DND-41 (cell line): Measurements from ENCODE around the gene LCNL1.

Experiments used
- ATAC-seq: fragments of 200-7000 bp; cut with Tn5 transposase; 3 replicates; pipeline ENCODE4 v1.9.1; 2021; ENCODE audit warnings: low read depth; ENCODE audit not compliant: insufficient read depth
- DNase-seq: peaks from one replicate; pipeline ENCODE4 v3.0.0-alpha.2; 2020
- H2AFZ ChIP-seq: 2 replicates; pipeline ENCODE4 v1.6.0; 2012; ENCODE audit warnings: low read depth, low read length
- H3K27ac ChIP-seq: 2 replicates; pipeline ENCODE4 v1.5.1; 2012; ENCODE audit warnings: low read length, inconsistent platforms
- H3K27me3 ChIP-seq: fragments of 200-600 bp; sonication (generic); 2 replicates; pipeline ENCODE4 v1.6.0; 2012; ENCODE audit warnings: low read length, mild to moderate bottlenecking, inconsistent platforms; ENCODE audit not compliant: insufficient read depth, poor library complexity
- H3K36me3 ChIP-seq: 2 replicates; pipeline ENCODE4 v1.5.1; 2012; ENCODE audit warnings: low read length, inconsistent platforms; ENCODE audit not compliant: insufficient read depth
- H3K4me1 ChIP-seq: 2 replicates; pipeline ENCODE4 v1.5.1; 2012; ENCODE audit warnings: mild to moderate bottlenecking, low read length; ENCODE audit not compliant: insufficient read depth
- H3K4me2 ChIP-seq: 2 replicates; pipeline ENCODE4 v1.6.0; 2012; ENCODE audit warnings: mild to moderate bottlenecking, moderate library complexity, low read length, inconsistent platforms; ENCODE audit not compliant: insufficient read depth
- H3K4me3 ChIP-seq, 2 experiments: fragments of 200-600 bp in 1 of 2; shearing (Covaris generic) in 1 of 2; 2 replicates each; pipeline ENCODE4 v1.5.1; 2012 to 2016; ENCODE audit warnings: inconsistent platforms in 2 of 2, low read length in 2 of 2, mild to moderate bottlenecking in 2 of 2, low read depth in 1 of 2, moderate library complexity in 1 of 2
- H3K79me2 ChIP-seq: 2 replicates; pipeline ENCODE4 v1.6.0; 2012; ENCODE audit warnings: low read length, inconsistent platforms; ENCODE audit not compliant: insufficient read depth
- H3K9ac ChIP-seq: 2 replicates; pipeline ENCODE4 v1.6.0; 2012; ENCODE audit warnings: low read depth, mild to moderate bottlenecking, inconsistent platforms, low read length, moderate library complexity
- H3K9me3 ChIP-seq: 2 replicates; pipeline ENCODE4 v1.5.1; 2012; ENCODE audit warnings: low read length, moderate library complexity, mild to moderate bottlenecking, inconsistent platforms; ENCODE audit not compliant: insufficient read depth, severe bottlenecking
- H4K20me1 ChIP-seq: 2 replicates; pipeline ENCODE4 v1.6.0; 2012; ENCODE audit warnings: low read length; ENCODE audit not compliant: insufficient read depth
- CTCF ChIP-seq: IDR thresholded peaks from 2 replicates; pipeline ENCODE4 v1.5.1; 2012; ENCODE audit warnings: borderline replicate concordance, low read length, moderate library complexity, mild to moderate bottlenecking; ENCODE audit not compliant: poor library complexity, severe bottlenecking; ENCODE audit errors: extremely low read depth
- EZH2 ChIP-seq: IDR thresholded peaks from 3 replicates; pipeline ENCODE4 v1.6.1; 2012; ENCODE audit warnings: borderline replicate concordance, low read depth, mild to moderate bottlenecking, moderate library complexity, low read length, inconsistent platforms; ENCODE audit not compliant: severe bottlenecking

Gene LCNL1

GRCh38 chr9:137020771-137021567 lies 38.2 kb downstream of the LCNL1 start:
- ATAC-seq, result no peak
- Histone ChIP-seq H4K20me1 (no peaks in the 10 kb centered on the region), H3K4me2 (no peak overlapping the region), H3K36me3 (peaks cover 3% of the 10 kb centered on the region), H3K27ac (no peak overlapping the region), H3K4me3 (no peak overlapping the region), H3K27me3 (no peaks in the 10 kb centered on the region), H3K4me1 (no peaks in the 10 kb centered on the region), H3K9ac (no peak overlapping the region), H2AFZ (no peak overlapping the region), H3K9me3 (no peaks in the 10 kb centered on the region), H3K79me2 (no peaks in the 10 kb centered on the region)
- TF ChIP-seq CTCF, result no peak
- TF ChIP-seq EZH2, result no peak
- no peak for DNase-seq

DNA sequence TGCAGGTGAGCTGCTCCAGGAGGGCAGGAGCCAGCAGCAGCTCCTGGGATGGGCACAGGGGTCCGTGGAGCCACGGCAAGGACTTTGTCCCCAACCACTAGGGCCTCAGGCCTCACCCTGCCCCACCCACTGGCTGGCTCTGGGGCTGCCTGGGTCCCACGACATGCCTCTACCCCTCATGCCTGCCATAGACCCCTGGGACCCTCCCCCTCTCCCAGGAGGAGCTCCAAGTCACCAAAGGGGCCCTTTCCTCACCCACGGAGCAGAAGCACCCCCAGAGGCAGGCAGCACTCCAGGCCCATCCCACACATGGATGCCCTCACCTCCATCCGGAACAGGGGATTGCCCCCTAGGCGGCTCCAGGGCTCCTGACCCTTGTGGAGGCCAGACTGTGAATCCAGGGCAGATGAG lies 38.8 kb downstream of the LCNL1 start:
- no peak overlapping the region for H3K4me2 ChIP-seq
- DNase-seq, result no peak
- no peak overlapping the region for H2AFZ ChIP-seq
- no peaks in the 10 kb centered on the region for H3K79me2 ChIP-seq
- no peak overlapping the region for H3K9ac ChIP-seq
- peaks cover 3% of the 10 kb centered on the region for H3K4me1 ChIP-seq
- H4K20me1 ChIP-seq, result no peaks in the 10 kb centered on the region
- H3K4me3 ChIP-seq, result no peak overlapping the region
- peaks cover 3% of the 10 kb centered on the region; the same call in 1 of the 2 replicates for H3K36me3 ChIP-seq
- H3K27ac ChIP-seq, result no peak overlapping the region
- TF ChIP-seq CTCF, result no peak
- no peaks in the 10 kb centered on the region for H3K27me3 ChIP-seq
- no peaks in the 10 kb centered on the region for H3K9me3 ChIP-seq
- ATAC-seq, result peak; percentile 18; the same call in 1 of the 3 replicates

- Histone ChIP-seq H4K20me1 (no peaks in the 10 kb centered on the region), H3K79me2 (no peaks in the 10 kb centered on the region), H3K4me2 (no peak overlapping the region), H3K27me3 (no peaks in the 10 kb centered on the region), H3K4me1 (peaks cover 8% of the 10 kb centered on the region), H3K9me3 (no peaks in the 10 kb centered on the region), H3K27ac (no peak overlapping the region), H3K36me3 (peaks cover 3% of the 10 kb centered on the region; the same call in 1 of the 2 replicates), H3K9ac (no peak overlapping the region), H2AFZ (no peak overlapping the region), H3K4me3 (no peak overlapping the region)
- ATAC-seq (peak; percentile 70), DNase-seq (peak; percentile 62)
- TF ChIP-seq EZH2 (no peak), CTCF (no peak)
These were observed 39.3 kb downstream of the LCNL1 start for GRCh38 chr9:137021979-137022661.
